MM.1S (cell line): Measurements from ENCODE around the gene FAM241A.

ENCODE experiments used
- CTCF ChIP-seq: fragments of 300-600 bp; sonication (generic); IDR thresholded peaks from 2 replicates; pipeline ENCODE4 v1.5.1; 2016; ENCODE audit warnings: antibody characterized with exemption, low read length, mixed read lengths
- EZH2 ChIP-seq: fragments of 300-600 bp; sonication (generic); optimal IDR thresholded peaks from 2 replicates; pipeline ENCODE3; 2017; ENCODE audit warnings: low read depth, mild to moderate bottlenecking, antibody characterized with exemption, low read length, mixed read lengths

GRCh38 chr4:112231779-112232713, 86.8 kb downstream of the FAM241A start, which contains the start of gene AP1AR:
- TF ChIP-seq CTCF (peak; percentile 42), EZH2 (no peak)
